Stimulated activated CD4-positive, alpha-beta T cell treated with anti-CD3 and anti-CD28 coated beads, Interleukin-2, amount 100 ng/mL, for 4 hours (primary cell): ENCODE results near the gene SOX8.

Source experiments
- DNase-seq: peaks from one replicate; pipeline ENCODE4 v3.0.0-alpha.2; 2020; ENCODE audit warnings: low read depth

SOX8 gene

GRCh38 chr16:988471-989353 lies 7.1 kb downstream of the SOX8 start:
- no peak for DNase-seq

- no peak for DNase-seq
Observed at GRCh38 chr16:989354-989814, 7.8 kb downstream of the SOX8 start.

DNA sequence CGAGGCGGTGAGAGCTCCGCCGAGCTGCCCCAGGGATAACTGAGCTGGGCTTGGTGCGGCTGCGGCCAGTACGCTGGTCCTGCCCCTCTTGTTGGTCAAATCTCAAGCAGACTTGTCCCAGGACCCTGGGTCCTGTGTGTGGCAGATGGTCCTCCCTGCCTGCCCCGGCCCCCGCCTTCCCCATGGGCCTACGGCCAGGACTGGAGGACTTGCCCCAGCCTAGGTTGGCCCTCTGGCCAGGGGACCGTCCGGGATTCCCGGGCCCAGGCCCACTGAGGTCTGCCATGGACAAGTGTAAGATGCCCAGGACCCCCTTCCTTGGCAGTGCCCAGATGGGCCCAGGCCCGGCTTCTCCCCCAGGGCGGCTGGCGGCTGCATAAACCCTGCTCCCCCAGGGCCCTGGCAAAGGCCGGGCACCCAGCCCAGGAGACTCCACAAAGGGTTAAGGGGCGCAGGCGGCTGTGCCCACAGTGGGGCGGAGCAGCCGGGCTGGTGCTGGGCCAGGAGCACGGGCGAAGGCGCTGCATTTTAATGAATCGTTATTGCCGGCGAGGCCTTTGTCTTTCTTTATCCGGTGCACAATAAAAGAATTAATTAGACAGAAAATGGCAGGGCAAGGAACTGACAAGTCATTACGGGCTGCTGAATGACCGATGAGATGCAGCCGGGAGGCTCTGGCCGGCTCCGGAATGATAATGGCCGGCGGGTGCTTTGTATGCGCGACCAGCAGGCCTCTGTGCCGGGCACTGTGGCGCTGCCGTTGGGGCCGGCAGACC lies 9.1 kb downstream of the SOX8 start:
- no peak for DNase-seq

DNA sequence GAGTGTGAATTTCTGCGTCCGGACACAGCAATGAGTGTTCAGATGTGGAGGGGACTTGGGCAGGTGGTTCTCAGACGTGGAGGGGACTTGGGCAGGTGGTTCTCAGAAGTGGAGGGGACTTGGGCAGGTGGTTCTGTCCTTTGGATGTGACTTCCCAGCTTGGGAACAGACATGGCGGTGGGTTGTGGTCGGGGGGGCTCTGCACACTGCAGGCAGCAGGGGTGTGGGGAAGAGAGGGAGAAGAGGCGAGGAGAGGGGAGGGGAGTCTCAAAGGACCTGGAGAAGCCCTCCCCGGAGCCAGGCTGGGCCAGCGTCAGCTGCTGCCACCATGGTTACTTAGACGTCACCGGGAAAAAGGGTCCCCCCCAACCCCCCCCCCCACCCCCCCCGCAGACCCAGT lies 9.8 kb downstream of the SOX8 start:
- no peak for DNase-seq

- no peak for DNase-seq
Observed at GRCh38 chr16:991773-992172, 10.2 kb downstream of the SOX8 start.

GRCh38 chr16:993731-994130 lies 12.2 kb downstream of the SOX8 start:
- DNase-seq, result no peak

DNA sequence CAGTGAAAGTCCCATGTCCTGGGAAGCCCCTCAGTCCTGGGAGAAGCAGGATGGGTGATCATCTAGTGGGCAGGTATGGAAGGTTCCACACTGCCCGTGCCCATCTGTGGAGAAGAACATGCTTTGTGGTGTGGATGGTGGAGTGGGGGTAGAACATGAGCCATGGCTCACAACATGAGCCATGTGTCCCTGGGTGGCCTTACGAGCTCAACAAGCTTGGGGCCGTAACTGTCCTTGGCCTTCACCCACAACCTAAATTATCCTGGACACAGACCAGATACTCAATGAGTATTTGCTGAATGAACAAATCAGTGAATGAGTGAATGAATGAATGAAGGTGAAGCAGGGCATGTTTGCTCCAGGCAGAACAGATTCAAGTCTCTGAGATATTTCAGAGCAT lies 13.5 kb downstream of the SOX8 start:
- no peak for DNase-seq

- DNase-seq, result no peak
Observed at GRCh38 chr16:995783-996182, 14.2 kb downstream of the SOX8 start.

DNA sequence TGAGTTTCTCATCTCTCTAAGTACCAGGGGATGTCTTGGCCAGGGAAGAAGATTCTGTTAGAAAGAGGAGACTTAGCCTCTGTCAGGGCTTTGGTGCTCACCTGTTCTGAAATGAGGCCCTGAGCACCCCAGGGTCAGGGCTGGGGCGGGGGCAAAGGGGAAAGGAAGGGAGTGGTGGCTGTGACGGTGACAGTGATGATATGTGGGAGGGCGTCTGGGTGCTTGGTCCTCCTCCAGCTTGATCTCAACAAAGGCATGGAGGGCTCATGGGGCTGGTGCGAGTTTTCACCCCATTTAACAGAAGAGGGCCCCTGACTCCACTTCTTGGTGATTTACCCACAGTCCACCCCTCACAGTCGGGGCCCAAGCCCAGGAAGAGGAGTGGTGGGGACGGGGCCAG lies 15.1 kb downstream of the SOX8 start:
- no peak for DNase-seq

DNA sequence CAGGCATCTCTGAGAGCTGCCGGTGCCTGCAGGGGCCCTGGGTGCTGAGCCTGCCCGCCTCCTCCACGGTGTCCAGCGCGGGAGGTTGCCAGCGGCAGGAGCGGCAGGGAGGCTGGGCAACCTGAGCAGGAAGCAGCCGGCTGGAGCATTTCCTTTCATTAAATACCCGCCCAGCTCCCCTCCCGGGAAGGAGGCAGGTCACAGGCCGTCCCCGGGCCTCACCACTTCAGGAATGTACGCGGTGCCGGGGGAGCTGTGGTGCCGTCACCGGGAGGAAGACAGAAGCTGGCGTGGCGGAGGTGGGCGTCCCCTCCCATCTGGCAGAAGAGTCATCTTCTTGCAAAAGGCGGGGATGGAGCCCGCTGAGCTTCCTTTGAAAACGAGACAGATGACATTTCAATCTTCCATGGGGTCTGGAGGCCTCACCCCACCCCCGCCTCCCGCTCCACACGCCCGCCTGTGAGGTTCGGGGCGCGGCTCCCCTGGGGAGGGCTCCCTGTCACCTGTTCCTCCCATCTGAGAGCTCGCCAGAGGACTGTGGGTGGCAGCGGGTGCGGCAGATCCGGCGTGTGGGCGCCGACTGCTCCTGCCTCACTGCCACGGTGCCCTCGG lies 16.0 kb downstream of the SOX8 start:
- DNase-seq, result peak; percentile 81

- no peak for DNase-seq
Observed at GRCh38 chr16:998211-998610, 16.6 kb downstream of the SOX8 start.

DNA sequence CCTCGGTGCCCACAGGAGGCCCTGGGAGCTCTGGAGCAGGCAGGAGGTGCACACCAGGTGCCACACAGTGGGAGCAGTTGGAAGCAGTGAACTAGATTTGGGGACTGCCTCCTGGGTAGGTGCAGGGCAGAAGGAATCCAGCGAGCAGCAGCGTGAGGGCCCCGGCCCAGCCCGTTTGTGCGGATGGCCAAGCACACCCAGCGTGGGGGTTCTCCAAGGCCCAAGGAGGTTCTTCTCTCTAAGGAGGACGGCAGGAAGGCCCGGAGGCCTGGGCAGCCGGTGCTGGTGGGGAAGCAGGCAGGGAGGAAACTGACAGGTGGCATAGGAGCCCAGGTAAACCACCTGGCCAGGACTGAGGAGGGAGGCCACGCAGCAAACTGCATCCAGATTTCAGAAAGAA lies 17.0 kb downstream of the SOX8 start:
- no peak for DNase-seq

DNA sequence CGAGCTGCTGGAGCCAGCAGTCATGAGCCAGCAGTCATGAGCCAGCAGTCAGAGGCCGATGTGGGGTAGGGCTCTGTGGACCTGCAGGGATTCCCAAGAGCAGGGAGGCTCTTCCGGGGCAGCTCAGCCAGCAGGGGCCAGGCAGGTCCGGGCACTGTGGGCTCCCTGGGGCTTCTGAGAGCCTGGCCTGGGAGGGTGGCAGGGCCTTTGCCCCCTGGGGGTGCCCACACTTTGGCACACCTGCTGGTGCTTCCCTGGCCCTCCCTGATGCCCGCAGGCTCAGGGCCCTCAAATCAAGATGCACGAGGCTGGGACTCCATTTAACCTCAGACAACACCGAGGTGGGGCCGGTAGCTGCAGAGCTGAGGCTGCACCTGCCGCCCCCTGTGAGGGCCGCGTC lies 18.1 kb downstream of the SOX8 start:
- no peak for DNase-seq

GRCh38 chr16:1000608-1001007 lies 19.0 kb downstream of the SOX8 start:
- no peak for DNase-seq

- no peak for DNase-seq
Observed at GRCh38 chr16:1001096-1001495, 19.5 kb downstream of the SOX8 start.

DNA sequence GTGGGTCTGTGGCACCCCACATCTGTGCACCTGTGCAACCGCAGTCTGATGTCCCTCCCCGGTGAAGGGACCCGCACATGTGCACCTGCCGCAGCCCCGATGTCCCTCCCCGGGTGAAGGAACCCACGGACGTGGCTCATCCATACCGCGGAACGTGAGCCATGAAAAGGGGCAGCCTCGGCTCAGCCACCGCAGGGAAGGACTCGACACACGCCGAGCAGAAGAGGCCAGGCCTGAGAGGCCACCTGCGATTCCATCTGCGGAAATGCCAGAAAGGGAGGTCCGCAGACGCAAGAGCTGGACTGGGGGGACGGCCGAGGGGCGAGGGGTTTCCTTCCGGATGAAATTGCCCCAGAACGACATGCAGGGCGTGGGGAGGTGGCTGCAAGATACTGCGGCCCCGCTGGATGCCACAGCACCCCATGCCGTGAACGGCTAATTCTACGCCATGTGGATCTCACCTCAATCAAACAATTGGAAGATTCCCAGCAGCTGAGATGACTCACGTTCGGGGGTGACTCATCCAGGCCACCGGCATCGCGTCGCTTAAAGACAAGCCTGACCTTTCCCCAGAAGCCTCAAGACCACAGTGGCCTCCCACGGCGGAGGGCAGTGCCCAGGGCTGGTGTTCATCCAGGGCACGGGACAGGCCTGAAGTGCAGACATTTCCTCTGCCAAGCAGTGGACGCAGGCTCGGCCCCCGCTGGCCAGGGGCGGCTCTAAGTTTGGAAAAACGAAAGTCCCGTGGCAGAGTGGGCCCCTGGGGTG lies 21.0 kb downstream of the SOX8 start:
- peak; percentile 79 for DNase-seq

DNA sequence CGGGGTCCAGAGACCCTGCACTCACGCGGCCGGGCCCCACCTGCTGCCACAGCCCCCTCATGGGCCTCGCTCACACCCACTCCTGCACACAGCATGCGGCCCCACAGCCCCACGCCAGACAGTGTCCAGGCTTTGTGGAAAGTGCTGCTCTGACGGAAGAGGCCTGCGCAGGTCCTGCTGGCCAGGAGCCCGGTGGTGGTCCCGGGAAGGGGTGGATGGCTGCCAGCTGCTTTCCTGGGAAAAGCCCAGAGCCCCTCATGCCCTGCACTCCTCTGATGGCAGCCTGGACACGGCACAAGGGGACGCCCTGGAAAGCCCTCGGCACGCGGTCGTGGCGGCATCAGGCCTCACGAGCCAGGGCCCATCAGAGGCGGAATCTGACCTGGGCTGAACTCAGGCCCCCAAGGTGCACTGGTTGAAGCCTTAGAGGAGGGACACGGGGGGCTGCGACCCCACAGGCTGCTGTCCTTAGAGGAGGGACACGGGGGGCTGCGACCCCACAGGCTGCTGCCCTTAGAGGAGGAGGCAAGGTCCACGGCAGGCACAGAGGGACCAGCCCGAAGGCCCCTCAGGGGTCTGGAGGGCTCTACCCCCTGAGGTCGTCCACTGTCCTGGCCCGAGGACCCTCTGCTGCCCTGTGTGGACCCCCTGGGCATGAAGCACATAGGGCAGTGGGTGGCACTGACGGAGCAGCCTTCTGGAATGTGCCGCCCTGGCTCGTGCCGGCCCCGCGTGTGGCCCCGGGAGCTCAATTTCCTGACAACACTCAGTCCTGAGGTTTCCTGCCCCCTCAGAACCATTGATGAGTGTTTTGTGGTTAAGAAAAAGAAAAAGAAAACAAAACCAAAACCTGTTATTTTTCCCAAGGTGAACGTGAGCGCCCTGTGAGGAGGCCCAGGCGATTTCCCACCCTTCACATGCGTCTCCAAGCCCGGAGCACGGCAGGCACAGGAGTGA lies 22.1 kb downstream of the SOX8 start:
- DNase-seq, result peak; percentile 33

DNA sequence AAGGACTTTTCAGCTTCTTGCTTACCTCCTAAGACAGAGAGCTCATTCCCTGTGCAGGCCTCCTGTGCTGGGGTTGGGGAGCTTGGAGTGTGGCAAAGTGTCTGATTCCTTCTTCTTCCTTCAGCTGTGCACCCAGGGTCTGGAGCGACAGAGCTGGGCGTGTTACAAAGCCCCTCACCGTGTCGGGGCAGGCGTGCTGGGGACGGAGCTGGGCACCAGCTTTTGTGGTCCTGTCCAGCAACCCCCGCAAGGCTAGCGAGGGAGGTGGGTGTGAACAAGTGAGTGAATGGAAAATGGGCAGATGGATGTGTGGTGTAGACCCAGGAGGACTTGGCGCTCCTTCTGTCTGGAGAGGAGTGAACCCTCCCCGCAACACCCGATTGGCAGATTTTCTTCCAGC lies 23.7 kb downstream of the SOX8 start:
- DNase-seq, result no peak

DNA sequence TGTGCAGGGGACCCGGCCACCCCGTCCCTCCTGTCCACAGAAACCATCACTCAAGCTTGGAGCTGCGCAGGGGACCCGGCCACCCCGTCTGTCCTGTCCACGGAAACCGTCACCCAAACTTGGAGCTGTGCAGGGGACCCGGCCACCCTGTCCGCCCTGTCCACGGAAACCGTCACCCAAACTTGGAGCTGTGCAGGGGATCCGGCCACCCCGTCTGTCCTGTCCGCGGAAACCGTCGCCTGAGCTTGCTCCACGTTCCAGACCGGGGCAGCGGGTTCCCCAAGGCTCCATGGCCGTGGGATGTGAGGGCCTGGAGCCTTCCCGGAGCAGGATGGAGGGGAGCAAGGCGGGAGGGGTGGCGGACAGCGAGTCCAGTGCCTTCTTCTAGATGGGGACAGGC lies 25.2 kb downstream of the SOX8 start:
- DNase-seq, result no peak

DNA sequence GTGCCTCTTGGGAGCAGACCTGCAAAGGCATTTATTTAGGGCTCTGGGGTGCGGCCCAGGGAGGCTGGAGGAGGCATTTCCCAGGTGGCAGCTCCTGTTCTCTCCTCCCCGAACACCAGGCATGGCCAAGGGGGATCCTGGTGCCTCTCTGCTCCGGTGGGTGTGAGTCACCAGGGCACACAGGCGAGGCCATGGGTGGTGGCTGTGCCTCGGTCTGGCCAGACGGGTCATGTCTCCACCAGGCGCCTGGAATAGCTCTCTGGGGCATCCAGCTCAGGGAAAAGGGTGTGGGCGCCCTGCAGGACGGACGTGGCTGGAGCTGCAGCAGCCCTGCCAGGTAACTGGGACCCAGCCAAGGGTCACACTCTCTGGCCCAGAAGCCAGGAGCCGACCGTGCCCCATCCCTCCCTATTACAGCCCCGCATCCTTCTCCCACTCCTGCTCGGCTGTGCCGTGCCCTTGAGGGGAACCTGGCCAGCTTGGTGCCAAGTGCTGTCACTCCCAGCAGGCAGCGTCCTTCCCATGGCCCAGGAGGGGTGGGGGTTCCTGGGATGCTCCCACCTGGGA lies 25.8 kb downstream of the SOX8 start:
- DNase-seq, result no peak

DNA sequence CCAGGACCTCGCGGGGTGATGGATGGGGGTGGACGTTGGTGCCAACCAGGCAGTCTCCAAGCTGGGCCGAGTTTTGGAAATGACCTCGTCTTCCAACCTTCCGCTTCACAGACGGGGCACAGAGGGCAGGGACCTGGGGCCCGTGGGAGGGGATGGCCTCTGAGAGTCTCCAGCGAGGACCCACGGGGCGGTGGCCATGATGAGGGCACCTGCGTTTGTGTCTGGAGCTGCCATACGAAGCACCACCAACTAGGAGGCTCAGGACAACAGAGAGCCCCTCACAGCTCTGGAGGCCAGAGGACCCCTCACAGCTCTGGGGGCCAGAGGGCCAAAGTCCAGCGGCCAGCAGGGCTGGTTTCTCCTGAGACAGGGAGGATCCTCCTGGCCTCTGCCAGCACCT lies 26.5 kb downstream of the SOX8 start:
- no peak for DNase-seq
